ENCODE data around the gene WDR35. TPM values are rescaled to one million over a fixed set of nuclear protein-coding genes. Genes with fewer than 3 reads are reported as not detected.
"Not testable (repeated sequence)": the region's sequence is repeated elsewhere in the genome, so short reads cannot be mapped to it uniquely, and the experiment has no call there.

Gene WDR35
- total RNA-seq, 4 donors from 2014 or later = 16.3 to 24.3 (median 21.2) TPM

- Histone ChIP-seq H3K4me3 (no peak overlapping the region), H3K27me3 (no peaks in the 10 kb centered on the region), H3K9me3 (no peaks in the 10 kb centered on the region), H3K4me1 (no peaks in the 10 kb centered on the region), H3K36me3 (no peaks in the 10 kb centered on the region), H3K27ac (no peak overlapping the region)
- 45 to 67% methylated on average over 2 of the region's 2 CpGs for WGBS, 2 donors
- TF ChIP-seq, protein P1, sequence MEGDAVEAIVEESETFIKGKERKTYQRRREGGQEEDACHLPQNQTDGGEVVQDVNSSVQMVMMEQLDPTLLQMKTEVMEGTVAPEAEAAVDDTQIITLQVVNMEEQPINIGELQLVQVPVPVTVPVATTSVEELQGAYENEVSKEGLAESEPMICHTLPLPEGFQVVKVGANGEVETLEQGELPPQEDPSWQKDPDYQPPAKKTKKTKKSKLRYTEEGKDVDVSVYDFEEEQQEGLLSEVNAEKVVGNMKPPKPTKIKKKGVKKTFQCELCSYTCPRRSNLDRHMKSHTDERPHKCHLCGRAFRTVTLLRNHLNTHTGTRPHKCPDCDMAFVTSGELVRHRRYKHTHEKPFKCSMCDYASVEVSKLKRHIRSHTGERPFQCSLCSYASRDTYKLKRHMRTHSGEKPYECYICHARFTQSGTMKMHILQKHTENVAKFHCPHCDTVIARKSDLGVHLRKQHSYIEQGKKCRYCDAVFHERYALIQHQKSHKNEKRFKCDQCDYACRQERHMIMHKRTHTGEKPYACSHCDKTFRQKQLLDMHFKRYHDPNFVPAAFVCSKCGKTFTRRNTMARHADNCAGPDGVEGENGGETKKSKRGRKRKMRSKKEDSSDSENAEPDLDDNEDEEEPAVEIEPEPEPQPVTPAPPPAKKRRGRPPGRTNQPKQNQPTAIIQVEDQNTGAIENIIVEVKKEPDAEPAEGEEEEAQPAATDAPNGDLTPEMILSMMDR (IDR thresholded peaks at IDR 0.05) = no peak
- TF ChIP-seq POLR2A (IDR thresholded peaks at IDR 0.05) (no peak), EP300 (IDR thresholded peaks at IDR 0.05) (no peak)
- no peak for DNase-seq (ENCODE audit: low spot score in 2 of 2)
Measured at GRCh38 chr2:19883486-19883885, 106.4 kb downstream of the WDR35 start.

GRCh38 chr2:19882286-19882685 lies 107.6 kb downstream of the WDR35 start:
- Histone ChIP-seq H3K36me3 (no peaks in the 10 kb centered on the region), H3K27ac (no peak overlapping the region), H3K9me3 (no peaks in the 10 kb centered on the region), H3K4me1 (no peaks in the 10 kb centered on the region), H3K27me3 (no peaks in the 10 kb centered on the region), H3K4me3 (no peak overlapping the region)
- WGBS, 2 donors = 89 to 96% methylated on average over 2 of the region's 2 CpGs
- TF ChIP-seq POLR2A (IDR thresholded peaks at IDR 0.05) (no peak), EP300 (IDR thresholded peaks at IDR 0.05) (no peak)
- TF ChIP-seq, protein P1 (IDR thresholded peaks at IDR 0.05) = no peak
- DNase-seq (ENCODE audit: low spot score in 2 of 2) = no peak

DNA sequence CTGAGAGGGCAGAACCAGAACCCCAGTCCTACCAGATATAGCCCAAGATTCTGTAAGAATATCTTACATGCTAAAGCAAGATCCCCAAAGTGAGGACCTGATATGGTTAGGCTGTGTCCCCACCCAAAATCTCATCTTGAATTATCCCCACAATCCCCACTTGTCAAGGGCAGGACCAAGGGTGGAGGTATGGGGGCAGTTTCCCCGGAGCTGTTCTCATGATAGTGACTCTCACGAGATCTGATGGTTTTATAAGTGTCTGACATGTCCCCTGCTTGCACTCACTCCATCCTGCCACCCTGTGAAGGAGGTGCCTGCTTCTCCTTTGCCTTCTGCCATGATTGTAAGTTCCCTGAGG lies 108.0 kb downstream of the WDR35 start:
- Histone ChIP-seq H3K36me3 (no peaks in the 10 kb centered on the region), H3K4me3 (no peak overlapping the region), H3K27ac (no peak overlapping the region), H3K9me3 (no peaks in the 10 kb centered on the region), H3K4me1 (no peaks in the 10 kb centered on the region), H3K27me3 (no peaks in the 10 kb centered on the region)
- 38 to 77% methylated on average over 2 of the region's 2 CpGs for WGBS, 2 donors
- no peak for TF ChIP-seq EP300 (IDR thresholded peaks at IDR 0.05)
- TF ChIP-seq, protein P1 (IDR thresholded peaks at IDR 0.05) = no peak
- no peak for TF ChIP-seq POLR2A (IDR thresholded peaks at IDR 0.05)
- no peak for DNase-seq (ENCODE audit: low spot score in 2 of 2)

DNA sequence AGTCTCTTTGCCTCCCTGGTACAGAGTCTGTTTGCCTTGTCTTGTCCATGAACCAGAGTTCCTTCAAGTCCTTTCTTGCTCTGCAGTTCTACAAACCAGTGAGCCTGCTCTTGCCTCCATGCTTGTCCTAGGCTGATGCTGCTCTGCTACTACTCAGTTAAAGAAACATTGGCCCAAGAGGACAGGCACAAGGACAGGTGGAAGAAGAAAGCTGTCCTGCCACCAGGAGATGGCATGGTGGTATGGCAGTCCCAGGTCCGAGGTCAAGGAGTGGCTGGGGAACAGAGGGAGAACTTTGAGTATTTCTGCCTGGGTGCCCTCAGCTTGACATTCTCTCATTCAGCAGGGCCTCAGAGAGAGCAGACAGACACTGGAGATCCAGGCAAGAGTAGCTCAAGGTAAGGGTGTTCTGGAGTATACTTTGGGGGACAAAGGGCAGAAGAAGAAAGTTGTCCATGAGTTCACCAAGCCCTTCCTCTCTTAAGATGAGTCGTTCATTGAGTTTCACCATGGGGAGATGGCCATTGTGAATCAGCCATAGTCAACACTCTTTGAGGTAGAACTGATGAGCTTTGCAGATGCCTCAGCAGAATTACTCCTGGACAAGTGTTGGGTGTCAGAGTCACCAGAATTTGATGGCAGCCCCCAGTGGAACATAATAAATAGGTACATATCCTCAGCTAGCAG lies 108.5 kb downstream of the WDR35 start:
- H3K9me3 ChIP-seq = no peaks in the 10 kb centered on the region
- no peak for DNase-seq (ENCODE audit: low spot score in 2 of 2)
- H3K27ac ChIP-seq = no peak overlapping the region
- H3K4me3 ChIP-seq = no peak overlapping the region
- TF ChIP-seq, protein P1 (IDR thresholded peaks at IDR 0.05) = no peak
- TF ChIP-seq EP300 (IDR thresholded peaks at IDR 0.05) (no peak), POLR2A (IDR thresholded peaks at IDR 0.05) (no peak)
- no peaks in the 10 kb centered on the region for H3K4me1 ChIP-seq
- no peaks in the 10 kb centered on the region for H3K36me3 ChIP-seq
- H3K27me3 ChIP-seq = no peaks in the 10 kb centered on the region
- WGBS, 2 donors = 53 to 76% methylated on average over 2 of the region's 2 CpGs

DNA sequence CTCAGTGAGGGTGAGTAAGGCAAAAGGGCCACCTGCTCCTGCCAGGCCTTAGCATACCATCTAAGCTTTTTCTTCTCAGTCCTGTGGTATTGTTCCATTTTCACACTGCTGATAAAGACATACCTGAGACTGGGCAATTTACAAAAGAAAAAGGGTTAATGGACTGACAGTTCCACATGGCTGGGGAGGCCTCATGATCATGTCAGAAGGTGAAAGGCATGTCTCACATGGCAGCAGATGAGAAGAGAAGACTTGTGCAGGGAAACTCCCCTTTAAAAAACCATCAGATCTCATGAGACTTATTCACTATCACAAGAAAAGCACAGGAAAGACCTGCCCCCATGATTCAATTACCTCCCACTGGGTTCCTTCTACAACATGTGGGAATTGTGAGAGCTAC lies 109.7 kb downstream of the WDR35 start:
- DNase-seq (ENCODE audit: low spot score in 2 of 2); H3K9me3 ChIP-seq; H3K4me3 ChIP-seq; H3K27me3 ChIP-seq; H3K4me1 ChIP-seq; H3K27ac ChIP-seq; H3K36me3 ChIP-seq: not testable (repeated sequence)

DNA sequence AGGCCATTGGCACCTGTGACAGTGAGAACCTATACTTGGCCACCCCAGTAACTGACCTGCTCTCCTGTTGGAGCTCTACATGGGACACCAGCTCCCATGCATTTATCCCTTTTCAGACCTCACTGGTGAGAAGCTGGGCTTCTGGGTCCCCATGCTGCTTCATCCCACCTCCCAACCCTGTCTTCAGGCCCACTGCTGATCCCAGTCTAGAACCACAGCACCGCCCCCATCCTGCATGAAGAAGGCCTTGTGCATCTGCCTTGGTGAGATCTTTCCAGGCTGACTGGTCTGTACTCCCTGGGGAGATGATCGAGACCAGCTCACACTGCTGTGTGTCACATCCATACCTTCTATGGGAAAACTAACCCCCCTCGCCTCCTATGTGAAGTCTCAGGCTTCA lies 110.8 kb downstream of the WDR35 start:
- 81 to 97% methylated on average over 3 of the region's 3 CpGs for WGBS, 2 donors
- Histone ChIP-seq H3K9me3 (no peaks in the 10 kb centered on the region), H3K27ac (no peak overlapping the region), H3K36me3 (no peaks in the 10 kb centered on the region), H3K4me3 (no peak overlapping the region), H3K27me3 (no peaks in the 10 kb centered on the region), H3K4me1 (no peaks in the 10 kb centered on the region)
- no peak for TF ChIP-seq EP300 (IDR thresholded peaks at IDR 0.05)
- no peak for TF ChIP-seq POLR2A (IDR thresholded peaks at IDR 0.05)
- DNase-seq (ENCODE audit: low spot score in 2 of 2) = no peak

Measured in tibial nerve (tissue), 4 donors.